ENCODE measurements around the gene CYP3A5.

DNA sequence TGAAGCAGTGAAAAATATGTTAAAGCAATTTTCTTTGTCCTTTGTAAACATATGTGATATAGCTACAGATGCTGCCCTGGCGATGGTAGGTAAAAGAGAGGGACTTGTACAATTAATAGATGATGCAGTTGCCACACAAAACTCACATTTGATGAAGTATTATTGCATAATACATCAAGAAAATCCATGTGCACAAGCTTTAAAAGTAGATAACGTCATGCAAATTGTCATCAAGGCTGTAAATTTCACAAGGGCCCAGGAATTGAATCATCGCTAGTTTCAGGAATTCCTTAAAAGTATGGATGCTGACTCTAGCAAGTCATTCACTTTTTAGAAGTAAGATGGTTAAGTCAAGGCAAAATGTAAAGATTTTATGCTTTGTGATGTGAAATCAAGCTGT, 10.0 kb downstream of the CYP3A5 start:
- TF ChIP-seq EZH2 (IDR thresholded peaks at IDR 0.05; ENCODE audit: borderline replicate concordance, low read length) = no peak
- TF ChIP-seq, protein P1, sequence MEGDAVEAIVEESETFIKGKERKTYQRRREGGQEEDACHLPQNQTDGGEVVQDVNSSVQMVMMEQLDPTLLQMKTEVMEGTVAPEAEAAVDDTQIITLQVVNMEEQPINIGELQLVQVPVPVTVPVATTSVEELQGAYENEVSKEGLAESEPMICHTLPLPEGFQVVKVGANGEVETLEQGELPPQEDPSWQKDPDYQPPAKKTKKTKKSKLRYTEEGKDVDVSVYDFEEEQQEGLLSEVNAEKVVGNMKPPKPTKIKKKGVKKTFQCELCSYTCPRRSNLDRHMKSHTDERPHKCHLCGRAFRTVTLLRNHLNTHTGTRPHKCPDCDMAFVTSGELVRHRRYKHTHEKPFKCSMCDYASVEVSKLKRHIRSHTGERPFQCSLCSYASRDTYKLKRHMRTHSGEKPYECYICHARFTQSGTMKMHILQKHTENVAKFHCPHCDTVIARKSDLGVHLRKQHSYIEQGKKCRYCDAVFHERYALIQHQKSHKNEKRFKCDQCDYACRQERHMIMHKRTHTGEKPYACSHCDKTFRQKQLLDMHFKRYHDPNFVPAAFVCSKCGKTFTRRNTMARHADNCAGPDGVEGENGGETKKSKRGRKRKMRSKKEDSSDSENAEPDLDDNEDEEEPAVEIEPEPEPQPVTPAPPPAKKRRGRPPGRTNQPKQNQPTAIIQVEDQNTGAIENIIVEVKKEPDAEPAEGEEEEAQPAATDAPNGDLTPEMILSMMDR (IDR thresholded peaks at IDR 0.05; ENCODE audit: low read length) = no peak

All from OCI-LY1 (cell line).